Cardiac fibroblast (primary cell): ENCODE results near the gene SHPK.
"Not testable (repeated sequence)": the region's sequence is repeated elsewhere in the genome, so short reads cannot be mapped to it uniquely, and the experiment has no call there.

Experiments
- DNase-seq, 2 donors: peaks; one replicate each; pipeline versions ENCODE4 v3.0.0 to v3.0.0-alpha.2; 2010; ENCODE audit warnings: low read depth in 2 of 2
- H3K4me3 ChIP-seq, 2 donors: replicated peaks in 1 of 2; 1 replicate in 1 of 2; 2 replicates in 1 of 2; pipeline ENCODE4 v1.5.1; 2011; ENCODE audit warnings: low read depth in 2 of 2, low read length in 2 of 2, mild to moderate bottlenecking in 2 of 2, moderate library complexity in 1 of 2
- TF ChIP-seq, protein P1 (sequence below): IDR thresholded peaks from one replicate; pipeline ENCODE4 v1.5.1; 2011; ENCODE audit warnings: low read depth, mild to moderate bottlenecking, low read length, inconsistent platforms

Gene SHPK

DNA sequence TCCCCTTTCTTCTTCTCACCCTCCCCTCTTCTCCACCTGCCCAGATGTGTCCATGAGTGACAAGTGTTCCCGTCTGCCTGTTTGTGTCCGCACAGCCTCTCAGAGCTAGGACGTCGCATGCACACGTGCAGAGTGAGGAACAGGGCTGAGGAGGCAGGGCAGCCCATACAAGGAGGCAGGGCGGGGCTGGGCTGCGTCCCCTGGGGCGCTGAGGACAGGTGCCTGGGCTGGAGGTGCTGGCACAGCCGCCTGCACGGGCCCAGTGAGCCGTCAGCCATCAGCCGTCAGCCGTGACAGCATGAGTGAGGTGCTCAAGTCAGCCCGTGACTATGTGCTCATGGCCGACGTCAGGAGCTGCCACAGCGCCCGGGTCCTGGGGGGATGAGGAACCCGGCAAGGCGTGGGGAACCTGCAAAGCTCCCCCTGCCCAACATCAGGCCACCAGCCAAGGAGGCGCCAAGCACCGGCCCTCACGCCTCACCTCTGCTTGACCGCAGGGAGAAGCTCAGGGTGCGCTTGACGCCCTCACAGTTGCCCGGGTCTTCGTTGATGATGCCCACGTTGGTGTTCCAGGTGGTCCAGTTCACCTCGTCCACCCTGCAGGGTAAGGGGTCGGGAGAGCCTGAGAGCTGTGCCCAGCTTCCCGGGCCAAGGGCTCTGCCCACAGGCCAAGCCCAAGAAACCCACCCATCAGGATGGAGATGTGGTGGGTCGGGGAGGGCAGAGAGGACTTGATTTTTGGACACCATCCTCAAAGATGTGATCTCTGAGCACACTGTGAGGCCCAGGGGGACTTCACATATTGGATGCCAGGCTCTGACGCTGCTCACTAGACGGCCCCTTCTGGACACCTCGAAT, 64.8 kb downstream of the SHPK start:
- no peak overlapping the region for H3K4me3 ChIP-seq
- TF ChIP-seq, protein P1, sequence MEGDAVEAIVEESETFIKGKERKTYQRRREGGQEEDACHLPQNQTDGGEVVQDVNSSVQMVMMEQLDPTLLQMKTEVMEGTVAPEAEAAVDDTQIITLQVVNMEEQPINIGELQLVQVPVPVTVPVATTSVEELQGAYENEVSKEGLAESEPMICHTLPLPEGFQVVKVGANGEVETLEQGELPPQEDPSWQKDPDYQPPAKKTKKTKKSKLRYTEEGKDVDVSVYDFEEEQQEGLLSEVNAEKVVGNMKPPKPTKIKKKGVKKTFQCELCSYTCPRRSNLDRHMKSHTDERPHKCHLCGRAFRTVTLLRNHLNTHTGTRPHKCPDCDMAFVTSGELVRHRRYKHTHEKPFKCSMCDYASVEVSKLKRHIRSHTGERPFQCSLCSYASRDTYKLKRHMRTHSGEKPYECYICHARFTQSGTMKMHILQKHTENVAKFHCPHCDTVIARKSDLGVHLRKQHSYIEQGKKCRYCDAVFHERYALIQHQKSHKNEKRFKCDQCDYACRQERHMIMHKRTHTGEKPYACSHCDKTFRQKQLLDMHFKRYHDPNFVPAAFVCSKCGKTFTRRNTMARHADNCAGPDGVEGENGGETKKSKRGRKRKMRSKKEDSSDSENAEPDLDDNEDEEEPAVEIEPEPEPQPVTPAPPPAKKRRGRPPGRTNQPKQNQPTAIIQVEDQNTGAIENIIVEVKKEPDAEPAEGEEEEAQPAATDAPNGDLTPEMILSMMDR, result no peak
- DNase-seq, result no peak

DNA sequence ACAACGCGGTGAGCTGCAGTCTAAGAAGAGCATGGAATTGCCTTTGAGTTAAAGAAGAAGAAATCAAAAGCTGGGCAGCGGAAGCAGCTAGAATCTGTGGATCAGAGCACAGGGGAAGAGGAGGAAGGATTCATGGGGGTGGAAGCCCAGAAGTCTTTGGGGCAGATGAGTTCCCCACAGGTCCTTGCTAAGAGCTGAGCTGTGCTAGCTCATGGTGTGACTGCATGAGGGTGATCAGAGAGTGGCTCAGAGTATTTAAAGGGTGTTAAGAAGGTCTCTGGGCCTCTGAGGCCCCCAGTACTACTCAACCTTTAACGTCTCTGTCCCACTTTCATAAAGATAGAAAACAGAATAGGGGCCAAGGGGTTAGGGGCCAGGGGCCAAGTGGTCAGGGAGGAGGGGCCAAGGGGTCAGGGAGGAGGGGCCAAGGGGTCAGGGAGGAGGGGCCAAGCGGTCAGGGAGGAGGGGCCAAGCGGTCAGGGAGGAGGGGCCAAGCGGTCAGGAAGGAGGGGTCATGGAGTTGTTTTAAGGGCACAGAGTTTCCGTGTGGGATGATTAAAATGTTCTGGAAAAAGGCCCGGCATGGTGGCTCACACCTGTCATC, 66.4 kb downstream of the SHPK start:
- H3K4me3 ChIP-seq, result no peak overlapping the region
- DNase-seq, result no peak
- TF ChIP-seq, protein P1, result no peak

DNA sequence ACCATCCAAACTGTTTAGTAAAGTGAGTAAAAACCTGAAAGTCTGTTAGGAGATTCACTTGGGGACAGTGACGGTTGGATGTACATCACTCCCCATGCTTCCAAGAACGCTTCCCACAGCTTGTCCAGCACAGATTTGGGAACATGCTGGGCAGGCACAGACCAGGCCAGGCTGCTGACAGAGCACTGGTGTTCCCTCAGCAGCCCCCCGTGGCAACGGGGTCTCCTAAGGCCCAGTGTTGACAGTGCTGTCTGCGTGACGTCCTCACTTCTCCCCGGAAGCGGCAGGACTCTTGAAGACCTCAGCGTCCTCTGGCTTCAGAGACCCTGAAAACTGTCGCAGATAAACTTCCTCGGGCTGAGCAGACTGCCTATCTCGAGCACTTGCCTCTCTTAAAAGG, 69.5 kb downstream of the SHPK start:
- TF ChIP-seq, protein P1, result no peak
- no peak for DNase-seq
- no peak overlapping the region for H3K4me3 ChIP-seq

DNA sequence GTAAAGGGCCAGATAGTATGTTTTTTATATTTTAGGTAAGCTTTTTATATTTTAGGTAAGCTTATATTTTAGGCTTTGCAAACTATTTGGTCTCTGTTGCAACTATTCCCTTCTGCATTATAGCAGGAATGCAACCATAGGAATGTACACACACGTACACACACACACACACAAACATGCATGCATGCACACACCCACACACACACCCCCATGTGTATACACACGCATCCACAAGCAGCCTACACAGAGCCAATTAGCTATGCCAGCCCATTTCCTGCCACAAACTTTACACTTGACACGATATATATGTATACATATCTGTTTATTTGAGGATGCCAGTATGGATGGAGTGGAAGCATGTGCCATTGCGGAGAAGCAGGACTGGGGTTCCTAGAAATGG, 70.9 kb downstream of the SHPK start:
- TF ChIP-seq, protein P1, result no peak
- H3K4me3 ChIP-seq, result no peak overlapping the region
- DNase-seq, result no peak

DNA sequence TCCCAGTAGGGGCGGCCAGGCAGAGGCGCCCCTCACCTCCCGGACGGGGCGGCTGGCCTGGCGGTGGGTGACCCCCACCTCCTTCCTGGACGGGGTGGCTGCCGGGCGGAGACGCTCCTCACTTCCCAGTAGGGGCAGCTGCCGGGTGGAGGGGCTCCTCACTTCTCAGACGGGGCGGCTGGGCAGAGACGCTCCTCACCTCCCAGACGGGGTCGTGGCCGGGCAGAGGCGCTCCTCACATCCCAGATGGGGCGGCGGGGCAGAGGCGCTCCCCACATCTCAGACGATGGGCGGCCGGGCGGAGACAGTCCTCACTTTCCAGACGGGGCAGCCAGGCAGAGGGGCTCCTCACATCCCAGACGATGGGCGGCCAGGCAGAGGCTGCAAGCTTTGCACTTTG, 71.8 kb downstream of the SHPK start:
- not testable (repeated sequence) for DNase-seq, H3K4me3 ChIP-seq

DNA sequence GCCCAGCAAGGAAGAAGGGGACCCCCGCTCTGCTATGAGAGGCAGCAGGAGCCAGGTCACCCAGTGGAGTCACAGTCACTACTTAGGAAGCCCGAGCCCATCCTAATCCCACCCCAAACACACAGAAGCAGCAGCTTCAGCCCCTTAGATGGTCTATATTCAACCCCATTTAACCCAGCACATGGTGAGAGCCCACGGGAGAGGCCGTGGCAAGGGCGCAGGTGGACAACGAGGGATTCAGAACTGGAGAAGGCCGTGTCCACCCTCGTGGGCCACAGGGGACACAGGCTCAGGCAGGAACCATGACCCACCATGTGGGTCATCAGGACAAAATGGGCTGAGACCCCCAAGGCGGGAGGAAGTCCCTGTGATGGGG, 76.8 kb downstream of the SHPK start:
- no peak for DNase-seq
- H3K4me3 ChIP-seq, result peak overlapping the region in 1 of 2 donors; percentile 18
- TF ChIP-seq, protein P1, result no peak

DNA sequence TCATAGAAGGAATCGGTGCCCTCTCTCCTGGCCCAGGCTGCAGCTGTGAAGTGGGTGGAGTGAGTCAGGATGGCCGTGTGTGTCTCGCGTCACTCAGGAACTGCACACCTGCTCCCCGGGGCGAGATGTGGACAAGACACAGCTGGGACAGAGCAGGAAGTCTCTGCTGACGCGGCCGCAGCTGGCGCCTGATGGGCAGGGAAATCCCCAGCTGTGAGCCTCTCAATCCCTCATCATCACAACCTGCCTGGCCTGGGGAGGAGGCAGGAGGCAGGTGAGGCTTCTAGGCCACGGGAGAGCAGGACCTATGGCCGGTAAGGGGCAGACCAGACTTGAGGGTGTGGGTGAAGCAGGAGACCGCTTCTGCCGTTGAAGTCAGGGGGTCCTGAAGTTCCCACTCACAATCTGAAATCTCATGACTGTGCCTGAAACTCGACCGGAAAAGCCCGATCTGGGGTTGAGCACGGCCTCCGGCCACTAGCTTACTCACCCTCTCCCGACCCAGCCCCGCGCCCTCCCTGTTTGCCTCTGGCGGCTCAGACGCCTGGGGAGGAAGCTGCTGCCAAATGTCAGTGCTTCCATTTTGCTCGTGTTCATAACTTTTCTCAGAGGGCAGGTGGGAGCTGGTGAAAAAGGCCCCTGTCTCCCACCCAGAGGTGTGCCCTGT, 77.3 kb downstream of the SHPK start:
- DNase-seq, result peak; percentile 38 to 82
- TF ChIP-seq, protein P1, result no peak
- H3K4me3 ChIP-seq, result peak overlapping the region in 1 of 2 donors; percentile 18
